Brain microvascular endothelial cell (primary cell): Measurements from ENCODE around the gene TBC1D32.
"Not testable (repeated sequence)": the region's sequence is repeated elsewhere in the genome, so short reads cannot be mapped to it uniquely, and the experiment has no call there.

Source experiments
- DNase-seq: peaks from one replicate; pipeline ENCODE4 v3.0.0-alpha.2; 2020
- H3K27ac ChIP-seq: fragments of 250-450 bp; sonication (Bioruptor Pico); 2 replicates; pipeline ENCODE4 v1.5.1; 2020; ENCODE audit warnings: mild to moderate bottlenecking, moderate library complexity
- H3K27me3 ChIP-seq: fragments of 250-450 bp; sonication (Bioruptor Pico); replicated peaks from 2 replicates; pipeline ENCODE4 v1.5.1; 2020; ENCODE audit warnings: mild to moderate bottlenecking
- H3K36me3 ChIP-seq: fragments of 250-450 bp; sonication (Bioruptor Pico); replicated peaks from 2 replicates; pipeline ENCODE4 v1.5.1; 2020; ENCODE audit warnings: mild to moderate bottlenecking
- H3K4me3 ChIP-seq: 2 replicates; pipeline ENCODE4 v1.5.1; 2011; ENCODE audit warnings: low read depth, mild to moderate bottlenecking, control low read depth, low read length, moderate library complexity
- CTCF ChIP-seq: IDR thresholded peaks from 2 replicates; pipeline ENCODE4 v1.5.1; 2011; ENCODE audit warnings: low read depth, mild to moderate bottlenecking, moderate library complexity, low read length, control low read depth, inconsistent platforms; ENCODE audit errors: missing control alignments
- in situ Hi-C: cut with HindIII; loops from 2 replicates; pipeline ENCODE4 v1.10.0; 2017; ENCODE audit warnings: low sequenced_read_pairs, low pct_ligation_motif_present

Gene TBC1D32

GRCh38 chr6:121335087-121336008, 1.1 kb upstream of the TBC1D32 start:
- TF ChIP-seq CTCF: no peak
- peak overlapping the region; percentile 78 for H3K4me3 ChIP-seq
- DNase-seq: no peak
- H3K36me3 ChIP-seq: no peaks in the 10 kb centered on the region
- no peaks in the 10 kb centered on the region for H3K27me3 ChIP-seq
- in situ Hi-C loops: no loop called here
- H3K27ac ChIP-seq: peak overlapping the region; percentile 98

GRCh38 chr6:121333694-121334093, 586 bp downstream of the TBC1D32 start:
- in situ Hi-C loops, DNase-seq, H3K36me3 ChIP-seq, H3K27me3 ChIP-seq, H3K27ac ChIP-seq: not testable (repeated sequence)
- H3K4me3 ChIP-seq: peak overlapping the region; percentile 78

- H3K27ac ChIP-seq: no peak overlapping the region
- no peak overlapping the region for H3K4me3 ChIP-seq
- TF ChIP-seq CTCF: no peak
- no peaks in the 10 kb centered on the region for H3K27me3 ChIP-seq
- in situ Hi-C loops: no loop called here
- H3K36me3 ChIP-seq: no peaks in the 10 kb centered on the region
- no peak for DNase-seq
Measured at GRCh38 chr6:121333196-121333595, 1.1 kb downstream of the TBC1D32 start.

- TF ChIP-seq CTCF: no peak
- H3K27me3 ChIP-seq: no peaks in the 10 kb centered on the region
- in situ Hi-C loops: no loop called here
- no peak overlapping the region for H3K4me3 ChIP-seq
- no peak overlapping the region for H3K27ac ChIP-seq
- H3K36me3 ChIP-seq: no peaks in the 10 kb centered on the region
- DNase-seq: no peak
Measured at GRCh38 chr6:121330516-121330915, 3.8 kb downstream of the TBC1D32 start.

GRCh38 chr6:121321282-121321681, 13.0 kb downstream of the TBC1D32 start:
- no peaks in the 10 kb centered on the region for H3K27me3 ChIP-seq
- no peak for TF ChIP-seq CTCF
- H3K27ac ChIP-seq: no peak overlapping the region
- H3K4me3 ChIP-seq: no peak overlapping the region
- in situ Hi-C loops: no loop called here
- DNase-seq: no peak
- H3K36me3 ChIP-seq: no peaks in the 10 kb centered on the region

GRCh38 chr6:121319603-121320002, 14.7 kb downstream of the TBC1D32 start:
- DNase-seq: no peak
- no peak for TF ChIP-seq CTCF
- no peaks in the 10 kb centered on the region for H3K36me3 ChIP-seq
- H3K27me3 ChIP-seq: no peaks in the 10 kb centered on the region
- H3K27ac ChIP-seq: no peak overlapping the region
- no peak overlapping the region for H3K4me3 ChIP-seq
- in situ Hi-C loops: no loop called here
